HG03439 (cell line): ENCODE measurements around the gene HYPK.
"Not testable (repeated sequence)": the region's sequence is repeated elsewhere in the genome, so short reads cannot be mapped to it uniquely, and the experiment has no call there.

Experiments
- ATAC-seq: cut with Tn5 transposase; IDR thresholded peaks from one replicate; pipeline ENCODE4 v1.9.1; 2021; ENCODE audit warnings: mild to moderate bottlenecking, moderate library complexity; ENCODE audit not compliant: unreplicated experiment

Gene HYPK

DNA sequence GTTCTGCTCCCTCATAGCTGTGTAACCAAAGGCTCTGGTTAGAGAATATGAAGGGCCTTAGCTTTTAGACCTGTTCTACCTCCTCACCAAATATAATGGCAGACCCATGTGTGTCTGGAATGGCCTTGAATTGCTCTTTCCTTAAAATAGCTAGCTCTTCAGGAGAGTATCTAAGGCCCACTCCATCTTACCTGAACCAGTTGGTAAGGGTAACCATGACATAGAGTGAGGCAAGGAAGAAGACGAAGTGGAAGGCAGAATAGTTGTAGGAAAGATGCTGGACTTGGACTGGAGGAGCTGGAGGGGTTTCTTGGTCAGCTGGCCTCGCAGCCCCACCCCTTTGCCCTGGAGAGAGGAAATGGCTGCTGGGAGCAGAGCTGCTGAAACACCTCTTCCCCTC is 5.2 kb upstream of the HYPK start:
- ATAC-seq: no peak

DNA sequence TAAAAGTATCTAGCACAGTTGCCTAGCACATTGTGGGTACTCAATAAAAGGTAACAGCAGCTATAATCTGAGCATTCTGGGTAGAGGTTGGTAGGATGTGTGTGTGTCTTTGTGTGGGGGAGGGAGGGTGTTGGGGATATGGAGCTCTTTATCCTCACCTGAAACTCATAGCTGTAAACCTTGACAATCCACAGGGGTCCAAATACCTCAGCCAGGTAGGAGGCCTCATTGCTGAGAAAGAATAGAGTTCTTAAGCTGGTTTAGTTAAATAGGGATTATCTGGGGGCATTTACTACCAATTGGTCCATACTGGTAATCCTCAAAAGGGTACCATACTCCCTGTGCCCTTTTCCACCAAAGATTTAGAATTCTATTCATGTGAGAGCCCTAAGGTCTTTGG is 4.4 kb upstream of the HYPK start:
- ATAC-seq: no peak

DNA sequence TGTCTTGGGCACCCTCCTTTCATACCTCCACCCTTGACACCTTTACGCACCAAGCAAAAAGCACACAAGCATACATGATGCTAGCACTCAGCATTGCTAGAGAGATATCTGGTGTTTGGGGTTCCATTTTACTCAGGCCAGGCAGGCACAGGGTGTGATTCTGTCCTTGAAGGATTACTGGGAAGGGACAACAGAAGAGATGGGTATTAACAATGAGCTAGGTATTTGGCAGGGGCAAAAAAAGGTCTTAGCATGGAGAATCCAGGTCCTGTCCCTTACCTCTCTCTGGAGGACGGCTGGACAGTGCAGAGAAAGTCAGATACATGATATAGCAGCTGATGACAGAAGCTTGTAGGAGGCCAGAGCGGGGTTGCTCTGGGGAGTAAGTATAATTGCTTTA is 3.8 kb upstream of the HYPK start:
- no peak for ATAC-seq

DNA sequence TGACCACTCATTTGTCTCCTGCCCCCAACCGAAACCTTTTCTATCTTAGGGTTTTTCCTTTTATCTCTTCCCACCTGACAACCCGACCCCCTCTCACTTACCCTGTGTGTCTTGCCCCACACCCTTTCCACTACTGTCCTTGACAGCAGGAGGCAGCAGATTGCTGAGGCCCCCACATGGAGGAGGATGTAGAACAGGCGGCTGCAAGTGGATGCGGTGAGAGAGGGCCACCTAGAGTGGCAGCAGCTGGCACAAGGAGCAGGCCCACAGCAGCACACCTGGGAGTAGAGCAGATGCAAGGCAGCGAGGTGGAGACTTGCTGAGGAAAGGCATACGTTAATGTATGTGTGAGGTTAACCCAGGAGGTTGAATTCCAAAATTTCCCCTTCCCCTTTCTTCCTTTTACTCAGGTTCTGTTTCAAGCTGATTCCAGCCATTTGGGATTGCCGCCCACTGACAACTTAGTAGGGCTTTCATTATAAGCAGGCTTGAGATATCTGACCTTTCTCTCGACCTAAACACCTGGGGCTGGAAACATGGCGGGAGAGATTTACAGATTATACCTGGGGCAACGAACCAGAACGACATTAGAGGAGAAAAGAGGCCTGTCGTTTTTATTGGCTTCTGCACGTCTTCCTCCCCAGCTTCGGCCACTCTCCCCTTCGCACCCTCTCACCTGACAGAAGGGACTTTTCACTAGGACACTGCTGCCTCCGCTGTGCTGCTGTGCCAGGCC is 1.0 kb upstream of the HYPK start:
- no peak for ATAC-seq

DNA sequence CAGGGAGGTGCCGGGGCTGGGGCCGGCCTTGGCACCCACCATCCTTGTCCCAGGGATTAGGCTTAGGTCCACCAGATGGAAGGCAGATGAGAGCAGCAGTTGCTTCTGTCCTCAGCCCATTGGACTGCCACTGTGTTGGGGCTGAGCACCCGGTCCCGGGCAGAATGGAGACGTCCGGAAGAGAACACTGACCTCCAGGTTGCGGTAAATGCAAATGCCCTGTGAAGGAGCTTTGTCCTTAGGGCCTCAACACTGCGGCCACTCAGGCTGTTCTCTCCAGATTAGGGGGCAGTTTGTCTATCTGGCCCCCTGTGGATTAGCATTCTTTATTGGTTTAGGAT is 484 bp upstream of the HYPK start, which contains the start of gene SERINC4:
Gene SERINC4, minus strand, starts transcription at position 276 of the 341 bp plus-strand sequence. Its CDS starts 234 bp downstream, at position 42.
- ATAC-seq: no peak

DNA sequence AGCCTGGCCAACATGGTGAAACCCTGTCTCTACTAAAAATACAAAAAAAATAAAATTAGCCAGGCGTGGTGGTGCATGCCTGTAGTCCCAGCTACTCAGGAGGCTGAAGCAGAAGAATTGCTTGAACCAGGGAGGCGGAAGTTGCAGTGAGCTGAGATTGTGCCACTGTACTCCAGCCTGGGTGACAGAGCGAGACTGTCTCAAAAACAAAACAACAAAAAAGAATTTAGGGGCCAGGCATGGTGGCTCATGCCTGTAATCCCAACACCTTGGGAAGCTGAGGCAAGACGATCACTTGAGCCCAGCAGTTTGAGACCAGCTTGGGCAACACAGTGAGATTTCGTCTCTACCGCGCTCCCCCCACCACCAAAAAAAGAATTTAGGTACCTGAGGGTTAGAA is 2.3 kb downstream of the HYPK start:
- ATAC-seq: not testable (repeated sequence)

DNA sequence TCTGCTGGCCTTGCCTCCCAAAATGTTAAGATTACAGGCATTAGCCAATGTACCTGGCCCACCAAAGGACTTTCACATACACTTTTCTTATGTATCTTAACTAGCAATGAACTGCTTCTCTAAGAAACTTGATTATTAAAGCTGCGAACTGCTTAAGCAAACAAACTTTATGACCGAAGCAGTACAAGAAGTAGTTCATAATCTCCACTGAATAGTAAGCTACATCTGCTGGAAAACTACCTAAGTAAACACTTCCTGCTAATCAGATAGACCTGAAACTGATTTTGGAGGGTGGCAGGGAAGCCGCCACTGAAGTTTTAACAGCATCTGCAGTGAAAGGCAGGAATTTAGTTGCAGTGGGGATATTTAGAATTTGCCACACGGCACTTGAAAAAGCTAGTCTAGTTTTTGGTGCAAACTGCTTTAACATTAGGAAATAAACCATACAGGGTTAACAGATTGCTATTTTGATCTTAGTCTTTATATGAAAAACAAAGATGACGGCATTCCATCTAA is 8.1 kb downstream of the HYPK start:
- no peak for ATAC-seq

DNA sequence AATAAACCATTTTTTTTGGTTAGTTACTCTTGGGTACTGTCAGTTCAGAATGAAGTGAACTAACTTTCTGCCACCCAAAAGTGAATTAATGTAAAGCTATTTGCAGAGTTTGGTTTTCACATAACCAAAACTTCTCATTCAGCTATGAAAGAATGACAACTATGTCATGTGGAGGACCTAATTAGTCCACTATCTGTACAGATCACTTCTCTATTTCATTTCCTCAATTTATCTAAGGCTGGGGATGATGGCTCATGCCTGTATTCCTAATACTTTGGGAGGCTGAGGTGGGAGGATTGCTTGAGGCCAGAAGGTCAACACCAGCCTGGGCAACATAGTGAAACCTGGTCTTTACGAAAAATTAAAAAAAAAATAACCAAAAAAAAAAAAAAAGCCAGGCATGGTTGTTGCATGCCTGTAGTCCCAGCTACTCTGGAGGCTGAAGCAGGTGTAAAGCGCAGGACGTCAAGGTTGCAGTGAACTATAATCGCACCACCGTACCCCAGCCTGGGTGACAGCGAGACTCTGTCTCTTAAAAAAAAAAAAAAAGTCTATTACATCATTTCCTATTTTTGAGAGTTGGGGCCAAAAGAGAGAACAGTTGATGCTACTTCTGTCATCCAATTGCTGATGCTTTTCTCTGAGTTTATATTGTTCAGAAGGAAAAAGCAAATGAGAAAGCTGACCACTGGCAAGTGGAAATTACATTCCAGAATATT is 8.7 kb downstream of the HYPK start:
- ATAC-seq: peak; percentile 60

DNA sequence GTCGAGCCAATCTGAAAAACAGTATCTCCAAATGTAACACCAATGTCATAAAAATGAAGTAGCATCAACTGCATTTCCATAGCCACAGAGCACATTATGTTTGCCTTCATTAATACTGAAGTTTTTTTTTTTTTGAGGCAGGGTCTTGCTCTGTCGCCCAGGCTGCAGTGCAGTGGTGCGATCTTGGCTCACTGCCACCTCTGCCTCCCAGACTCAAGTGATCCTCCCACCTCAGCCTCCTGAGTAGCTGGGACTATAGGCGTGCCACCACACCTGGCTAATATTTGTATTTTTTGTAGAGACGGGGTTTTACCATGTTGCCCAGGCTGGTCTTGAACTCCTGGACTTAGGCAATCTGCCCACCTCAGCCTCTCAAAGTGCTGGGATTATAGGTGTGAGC is 14.7 kb downstream of the HYPK start:
- ATAC-seq: not testable (repeated sequence)

DNA sequence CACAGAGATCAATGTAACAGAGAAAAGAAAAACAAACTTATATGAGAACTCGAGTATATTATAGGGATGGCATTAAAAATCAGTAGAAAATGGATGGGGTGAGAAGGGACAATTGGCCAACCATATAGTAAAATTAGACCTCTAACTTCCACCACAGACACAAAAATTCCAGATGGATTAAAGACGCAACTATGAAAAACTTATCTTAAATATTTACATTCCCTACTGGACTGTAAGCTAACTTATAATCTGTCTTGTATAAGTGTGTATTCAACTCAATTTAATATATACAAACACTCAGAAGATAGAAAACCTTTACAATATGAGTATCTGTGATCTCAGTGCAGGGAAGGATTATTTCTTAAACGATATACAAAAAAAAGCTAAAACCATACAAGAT is 21.1 kb downstream of the HYPK start:
- ATAC-seq: no peak

DNA sequence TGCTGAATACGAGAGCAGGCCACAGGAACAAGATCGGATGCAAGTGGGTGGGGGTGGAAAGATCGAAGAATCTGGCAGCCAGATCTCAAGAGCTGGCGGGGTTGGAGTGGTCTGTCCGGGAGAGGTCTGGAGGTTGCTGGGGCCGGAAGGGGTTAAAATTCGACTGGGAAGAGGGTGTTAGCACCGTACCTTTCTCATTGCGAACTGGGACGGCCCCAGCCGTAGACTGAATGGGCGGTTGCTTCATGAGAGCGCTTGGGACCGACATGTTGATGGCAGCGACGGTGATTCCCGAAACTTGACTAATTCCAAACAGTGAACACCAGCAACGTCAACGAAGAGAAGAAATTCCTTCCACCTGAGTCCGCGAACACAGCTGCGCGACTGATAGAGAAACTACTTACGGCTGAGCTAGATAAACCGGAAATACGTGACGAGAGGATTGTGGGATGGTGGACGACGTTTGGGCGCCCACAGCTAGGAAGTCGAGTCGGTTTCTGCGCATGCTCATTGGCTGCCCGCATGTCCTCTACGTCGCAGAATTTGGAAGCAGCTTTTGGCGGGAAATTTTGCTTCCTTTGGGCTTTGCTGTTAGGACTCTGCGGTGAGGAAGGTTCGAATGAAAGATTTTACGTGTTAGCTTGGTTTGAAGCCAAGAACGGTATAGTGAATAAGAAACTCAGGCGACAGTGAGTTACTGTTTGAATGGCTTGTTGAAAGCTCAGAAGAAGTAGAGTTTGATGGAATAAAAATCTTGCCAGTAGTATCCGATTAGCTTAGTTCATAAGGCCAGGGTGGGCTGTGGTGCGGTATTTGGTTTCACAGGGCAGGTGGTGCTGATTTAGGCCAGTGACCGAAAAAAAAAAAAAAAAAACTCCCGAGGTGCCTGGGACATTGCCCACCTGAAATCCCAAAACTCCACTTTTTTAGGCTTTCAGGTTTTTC is 24.2 kb downstream of the HYPK start, which contains the start of gene MFAP1:
Gene MFAP1, minus strand, starts transcription at position 389 of the 945 bp plus-strand sequence. Its CDS starts 121 bp downstream, at position 268.
- ATAC-seq: peak; percentile 71

DNA sequence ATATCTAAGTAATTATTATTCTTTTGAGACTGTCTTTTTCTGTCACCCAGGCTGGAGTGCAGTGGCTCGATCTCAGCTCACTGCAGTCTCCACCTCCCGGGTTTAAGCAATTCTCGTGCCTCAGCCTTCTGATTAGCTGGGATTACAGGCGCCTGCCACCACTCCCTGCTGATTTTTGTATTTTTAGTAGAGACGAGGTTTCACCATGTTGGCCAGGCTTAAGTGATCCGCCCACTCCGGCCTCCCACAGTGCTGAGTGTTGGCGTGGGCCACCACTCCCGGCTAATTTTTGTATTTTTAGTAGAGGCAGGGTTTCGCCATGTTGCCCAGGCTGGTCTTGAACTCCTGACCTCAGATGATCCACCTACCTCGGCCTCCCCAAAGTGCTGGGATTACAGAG is 24.9 kb downstream of the HYPK start:
- not testable (repeated sequence) for ATAC-seq

DNA sequence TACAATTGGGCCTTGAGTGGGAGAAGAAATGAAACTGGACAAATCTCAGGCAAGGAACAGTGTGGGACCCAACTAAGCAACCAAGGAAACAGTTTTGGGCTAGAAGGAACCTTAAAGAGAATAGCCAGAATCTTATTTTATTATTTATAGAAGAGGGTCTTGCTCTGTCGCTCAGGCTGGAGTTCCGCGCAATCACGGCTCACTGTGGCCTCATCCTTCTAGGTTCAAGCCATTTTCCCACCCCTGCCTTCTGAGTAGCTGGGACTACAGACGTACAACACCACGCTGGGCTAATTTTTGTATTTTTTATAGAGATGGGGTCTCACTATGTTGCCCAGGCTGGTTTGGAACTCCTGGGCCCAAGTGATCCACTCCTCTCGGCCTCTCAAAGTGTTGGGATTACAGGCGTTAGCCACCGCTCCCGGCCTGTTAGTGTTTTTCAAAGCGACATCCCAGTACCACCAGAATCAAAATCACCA is 25.7 kb downstream of the HYPK start:
- no peak for ATAC-seq

DNA sequence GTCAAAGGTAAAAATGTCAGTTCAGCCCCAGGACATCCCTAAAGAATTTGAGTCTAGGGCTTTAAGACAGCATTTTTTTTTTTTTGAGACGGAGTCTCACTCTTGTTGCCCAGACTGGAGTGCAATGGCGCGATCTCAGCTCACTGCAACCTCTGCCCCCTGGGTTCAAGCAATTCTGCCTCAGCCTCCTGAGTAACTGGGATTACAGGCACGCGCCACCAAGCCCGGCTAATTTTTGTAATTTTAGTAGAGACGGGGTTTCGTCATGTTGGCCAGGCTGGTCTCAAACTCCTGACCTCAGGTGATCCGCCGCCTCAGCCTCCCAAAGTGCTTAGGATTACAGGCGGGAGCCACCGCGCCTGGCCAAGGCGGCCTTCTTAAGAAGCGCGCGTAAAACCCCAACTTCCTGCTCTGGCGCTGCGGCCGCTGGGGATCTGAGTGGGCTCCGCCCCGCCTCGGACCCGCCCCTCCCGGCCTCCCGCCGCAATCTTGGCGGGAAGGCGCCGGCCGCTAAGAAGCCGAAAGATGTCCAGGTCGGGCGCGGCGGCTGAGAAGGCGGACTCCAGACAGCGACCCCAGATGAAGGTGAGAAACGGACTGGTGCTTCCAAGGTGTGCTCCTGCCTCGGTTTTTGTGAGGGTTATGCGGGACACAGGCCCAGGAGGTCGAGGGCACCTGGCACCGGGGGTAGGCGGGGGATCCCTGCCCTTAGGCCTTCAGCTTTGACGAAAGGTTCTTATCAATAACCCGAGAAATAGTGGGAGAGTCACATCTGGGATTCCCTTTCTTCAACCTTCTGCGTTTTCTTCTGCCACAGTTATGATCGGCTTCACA is 26.3 kb downstream of the HYPK start, which contains the start of gene WDR76:
Gene WDR76, plus strand, starts transcription at position 495 of the 834 bp plus-strand sequence. Its CDS starts 31 bp downstream, at position 526.
- ATAC-seq: peak; percentile 62

DNA sequence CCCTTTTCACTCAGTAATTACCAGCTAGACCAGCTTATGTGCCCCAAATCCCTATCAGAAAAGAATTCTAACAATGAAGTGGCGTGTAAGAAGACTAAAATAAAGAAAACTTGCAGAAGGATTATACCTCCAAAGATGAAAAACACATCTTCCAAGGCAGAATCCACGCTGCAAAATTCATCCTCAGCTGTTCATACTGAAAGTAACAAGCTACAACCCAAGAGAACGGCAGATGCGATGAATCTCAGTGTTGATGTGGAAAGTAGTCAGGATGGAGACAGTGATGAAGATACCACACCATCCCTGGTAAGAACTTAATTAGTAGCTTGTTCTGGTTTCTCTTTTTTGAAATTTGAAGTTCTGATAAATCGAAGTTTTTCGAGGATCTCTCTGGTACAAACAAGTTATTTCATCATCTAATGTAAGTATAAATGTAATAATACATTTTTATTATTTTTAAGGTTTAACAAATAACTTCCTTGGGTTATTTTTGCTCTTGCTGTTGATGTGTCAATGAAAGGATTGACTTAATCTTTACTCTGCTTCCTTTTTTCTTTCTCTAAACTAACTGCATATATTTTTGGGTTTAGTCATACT is 27.8 kb downstream of the HYPK start:
- no peak for ATAC-seq

DNA sequence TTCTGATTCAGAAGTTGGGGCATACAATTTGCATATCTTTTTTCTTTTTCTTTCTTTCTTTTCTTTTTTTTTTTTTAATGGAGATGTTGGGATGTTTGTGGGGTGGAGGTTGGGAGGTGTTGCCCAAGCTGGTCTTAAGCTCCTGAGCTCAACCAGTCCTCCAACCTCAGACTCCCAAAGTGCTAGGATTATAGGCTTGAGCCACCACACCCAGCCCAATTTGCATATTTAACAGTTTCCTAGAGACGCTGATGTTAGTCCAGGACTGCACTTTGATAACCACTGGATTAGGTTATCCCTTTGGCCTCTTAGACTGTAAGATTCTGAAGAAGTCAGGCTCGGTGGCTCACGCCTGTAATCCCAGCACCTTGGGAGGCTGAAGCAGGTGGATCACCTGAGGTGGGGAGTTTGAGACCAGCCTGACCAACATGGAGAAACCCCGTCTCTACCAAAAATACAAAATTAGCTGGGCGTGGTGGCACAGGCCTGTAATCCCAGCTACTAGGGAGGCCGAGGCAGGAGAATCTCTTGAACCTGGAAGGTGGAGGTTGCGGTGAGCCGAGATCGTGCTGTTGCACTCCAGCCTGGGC is 29.6 kb downstream of the HYPK start:
- not testable (repeated sequence) for ATAC-seq

DNA sequence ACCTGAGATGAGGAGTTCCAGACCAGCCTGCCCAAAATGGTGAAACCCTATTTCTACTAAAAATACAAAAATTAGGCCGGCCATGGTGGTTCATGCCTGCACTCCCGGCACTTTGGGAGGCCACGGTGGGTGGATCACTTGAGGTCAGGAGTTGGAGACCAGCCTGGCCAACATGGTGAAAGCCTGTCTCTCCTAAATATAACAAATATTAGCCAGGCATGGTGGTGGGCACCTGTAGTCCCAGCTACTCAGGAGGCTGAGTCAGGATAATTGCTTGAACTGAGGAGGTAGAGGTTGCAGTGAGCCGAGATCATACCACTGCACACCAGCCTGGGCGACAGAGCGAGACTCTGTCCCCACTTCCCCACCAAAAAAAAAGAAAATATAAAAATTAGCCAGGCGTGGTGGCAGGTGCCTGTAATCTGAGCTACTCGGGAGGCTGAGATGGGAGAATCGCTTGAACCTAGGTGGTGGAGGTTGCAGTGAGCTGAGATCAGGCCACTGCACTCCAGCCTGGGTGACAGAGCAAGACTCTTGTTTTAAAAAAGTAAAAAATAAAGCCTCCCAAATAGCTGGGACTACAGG is 30.4 kb downstream of the HYPK start:
- not testable (repeated sequence) for ATAC-seq

DNA sequence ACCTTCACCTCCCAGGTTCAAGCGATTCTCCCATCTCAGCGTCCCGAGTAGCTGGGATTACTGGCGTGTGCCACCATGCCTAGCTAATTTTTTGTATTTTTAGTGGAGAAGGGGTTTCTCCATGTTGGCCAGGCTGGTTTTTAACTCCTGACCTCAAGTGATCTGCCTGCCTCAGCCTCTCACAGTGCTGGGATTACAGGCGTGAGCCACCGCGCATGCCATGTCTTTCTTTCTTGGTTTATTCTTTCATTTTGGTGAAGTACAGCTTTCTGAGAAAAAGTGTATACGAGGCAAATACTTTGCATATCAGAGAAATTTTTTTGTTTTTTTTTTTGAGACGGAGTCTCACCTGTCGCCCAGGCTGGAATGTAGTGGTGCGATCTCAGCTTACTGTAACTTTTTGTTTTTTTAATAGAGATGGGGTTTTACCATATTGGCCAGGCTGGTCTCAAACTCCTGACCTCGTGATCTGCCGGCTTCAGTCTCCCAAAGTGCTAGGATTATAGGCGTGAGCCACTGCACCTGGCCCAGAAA is 31.2 kb downstream of the HYPK start:
- ATAC-seq: not testable (repeated sequence)
